ENCODE data around the gene TADA2A.
"Not testable (repeated sequence)": the region's sequence is repeated elsewhere in the genome, so short reads cannot be mapped to it uniquely, and the experiment has no call there.

TADA2A gene

DNA sequence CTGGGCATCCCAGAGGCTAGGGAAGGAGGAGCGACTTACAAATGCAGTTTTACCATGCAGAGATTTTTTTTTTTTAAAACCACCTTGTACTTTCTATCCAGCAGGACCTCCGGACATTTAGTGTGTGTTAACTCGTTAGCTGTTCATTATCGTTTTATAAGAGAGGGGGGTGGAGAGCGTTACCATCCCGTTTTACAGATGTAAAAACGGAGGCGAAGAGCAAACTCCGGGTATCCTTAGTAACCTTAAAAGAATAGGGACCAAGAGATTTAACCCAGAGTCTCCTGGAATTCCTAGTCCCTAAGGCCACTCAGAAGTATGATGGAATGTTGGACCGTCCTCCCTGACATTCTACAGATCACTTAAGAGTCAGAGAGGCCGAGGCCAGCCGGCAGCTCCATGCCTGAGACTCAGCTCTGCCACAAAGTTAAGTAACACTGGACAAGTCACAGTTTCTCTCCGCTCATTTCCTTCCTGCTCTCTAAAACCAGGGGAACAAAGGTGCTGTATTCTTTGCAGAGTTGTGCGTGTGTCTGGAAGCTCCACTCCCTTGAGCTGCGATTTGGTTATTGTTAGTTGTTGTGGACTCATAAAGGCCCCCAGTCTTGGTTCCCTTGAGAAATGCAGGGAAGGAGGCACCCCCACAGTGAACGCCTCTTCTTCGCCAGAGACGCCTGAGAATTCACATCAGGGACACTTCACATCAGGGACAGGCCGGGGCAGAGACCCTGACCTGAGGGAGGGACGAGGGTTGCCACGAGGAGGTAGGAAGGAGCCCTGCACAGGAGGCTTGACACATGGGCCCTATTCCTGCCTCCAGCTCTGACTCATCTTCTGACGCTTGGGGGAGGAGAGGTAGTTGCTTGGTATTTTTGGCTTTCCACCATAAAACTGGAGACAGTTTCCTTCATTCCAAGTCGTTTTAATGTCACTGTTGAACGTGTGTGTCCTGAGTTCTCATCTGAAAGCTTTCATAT is 84.2 kb downstream of the TADA2A start:
- no peak for DNase-seq (ENCODE audit: low read depth in 2 of 2)

- DNase-seq (ENCODE audit: low read depth in 2 of 2), result no peak
These were observed 85.5 kb downstream of the TADA2A start for GRCh38 chr17:37492167-37492566.

DNA sequence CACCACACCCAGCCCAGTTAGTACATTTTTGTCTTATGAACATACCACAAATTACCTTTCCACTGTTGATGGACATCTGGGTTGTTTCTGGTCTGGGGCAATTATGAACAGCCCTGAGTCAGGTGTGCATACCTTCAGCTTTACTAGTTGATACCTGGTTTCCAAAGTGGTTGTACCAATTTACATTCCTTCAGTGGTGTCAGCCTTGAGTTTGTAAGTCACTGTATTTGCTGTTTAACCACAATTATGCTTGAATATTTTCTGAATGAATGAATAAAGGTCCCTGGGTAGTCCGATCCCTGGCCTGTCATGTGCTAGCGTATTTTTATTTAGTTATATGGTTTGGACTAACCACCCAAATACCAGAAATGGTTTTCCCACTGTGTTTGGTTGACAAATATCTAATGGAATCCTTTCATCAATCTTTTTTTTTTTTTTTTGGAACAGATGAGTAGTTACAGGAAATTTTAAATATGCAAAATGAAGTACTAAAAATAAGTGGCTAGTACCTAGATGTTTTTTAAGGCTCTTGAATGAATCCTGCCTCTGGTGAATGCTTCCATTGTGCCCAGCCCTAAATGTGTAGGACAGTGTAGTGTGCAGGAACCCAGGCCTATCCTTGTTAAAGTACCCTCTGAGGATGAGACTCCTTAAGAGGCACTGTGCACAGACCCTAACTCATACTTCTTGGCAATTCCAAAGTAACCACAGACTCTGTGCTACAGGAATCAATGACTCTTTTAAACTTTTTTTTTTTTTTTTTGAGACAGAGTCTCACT is 86.8 kb downstream of the TADA2A start:
- DNase-seq (ENCODE audit: low read depth in 2 of 2), result no peak

DNA sequence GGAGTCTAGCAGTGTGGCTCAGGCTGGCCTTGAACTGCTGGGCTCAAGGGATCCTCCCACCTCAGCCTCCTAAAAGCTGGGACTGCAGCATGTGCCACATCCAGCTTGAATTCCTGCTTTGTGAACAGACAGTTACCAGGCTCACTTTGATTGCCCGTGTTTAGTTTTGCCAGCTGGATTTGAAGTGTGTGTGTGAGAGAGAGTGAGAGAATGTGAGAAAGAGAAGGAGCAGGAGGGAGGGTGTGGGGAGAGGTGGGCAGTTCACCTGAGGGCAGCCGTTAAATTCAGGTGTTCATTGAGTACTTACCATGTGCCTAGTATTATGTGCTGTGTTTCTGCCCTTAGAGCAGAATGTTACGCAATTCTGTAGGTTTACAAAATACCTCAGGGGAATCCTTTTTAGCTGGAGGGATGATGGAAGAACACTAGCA is 87.7 kb downstream of the TADA2A start:
- DNase-seq (ENCODE audit: low read depth in 2 of 2), result no peak

- DNase-seq (ENCODE audit: low read depth in 2 of 2), result no peak
These were observed 88.3 kb downstream of the TADA2A start for GRCh38 chr17:37494971-37495370.

DNA sequence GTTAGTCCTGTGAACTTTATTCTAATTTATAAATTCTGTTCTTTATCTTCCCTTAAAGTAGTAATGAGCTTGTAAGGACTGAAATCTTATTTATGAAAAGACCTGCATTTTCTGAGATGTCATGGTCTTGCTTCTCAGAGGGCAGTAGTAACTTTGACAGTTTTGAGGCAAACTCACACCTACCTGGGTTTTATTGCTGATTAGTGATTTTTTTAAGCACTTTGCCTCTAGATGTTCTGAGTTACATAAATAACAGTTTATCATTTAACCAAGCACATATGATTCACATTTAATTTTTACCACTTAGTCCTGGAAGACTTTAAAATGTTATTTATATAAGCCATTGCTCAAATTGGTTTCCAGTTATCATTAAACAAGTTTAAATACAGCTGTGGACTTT is 93.7 kb downstream of the TADA2A start:
- DNase-seq (ENCODE audit: low read depth in 2 of 2), result no peak

GRCh38 chr17:37502009-37502936 is 95.6 kb downstream of the TADA2A start:
- no peak for DNase-seq (ENCODE audit: low read depth in 2 of 2)

GRCh38 chr17:37503148-37503547 is 96.5 kb downstream of the TADA2A start:
- no peak for DNase-seq (ENCODE audit: low read depth in 2 of 2)

- no peak for DNase-seq (ENCODE audit: low read depth in 2 of 2)
These were observed 98.6 kb downstream of the TADA2A start for GRCh38 chr17:37505333-37505732.

- no peak for DNase-seq (ENCODE audit: low read depth in 2 of 2)
These were observed 100.0 kb downstream of the TADA2A start for GRCh38 chr17:37506678-37507077.

GRCh38 chr17:37507111-37507510 is 100.4 kb downstream of the TADA2A start:
- DNase-seq (ENCODE audit: low read depth in 2 of 2), result no peak

- no peak for DNase-seq (ENCODE audit: low read depth in 2 of 2)
These were observed 103.4 kb downstream of the TADA2A start for GRCh38 chr17:37510056-37510455.

- not testable (repeated sequence) for DNase-seq (ENCODE audit: low read depth in 2 of 2)
These were observed 105.0 kb downstream of the TADA2A start for GRCh38 chr17:37511642-37512041.

DNA sequence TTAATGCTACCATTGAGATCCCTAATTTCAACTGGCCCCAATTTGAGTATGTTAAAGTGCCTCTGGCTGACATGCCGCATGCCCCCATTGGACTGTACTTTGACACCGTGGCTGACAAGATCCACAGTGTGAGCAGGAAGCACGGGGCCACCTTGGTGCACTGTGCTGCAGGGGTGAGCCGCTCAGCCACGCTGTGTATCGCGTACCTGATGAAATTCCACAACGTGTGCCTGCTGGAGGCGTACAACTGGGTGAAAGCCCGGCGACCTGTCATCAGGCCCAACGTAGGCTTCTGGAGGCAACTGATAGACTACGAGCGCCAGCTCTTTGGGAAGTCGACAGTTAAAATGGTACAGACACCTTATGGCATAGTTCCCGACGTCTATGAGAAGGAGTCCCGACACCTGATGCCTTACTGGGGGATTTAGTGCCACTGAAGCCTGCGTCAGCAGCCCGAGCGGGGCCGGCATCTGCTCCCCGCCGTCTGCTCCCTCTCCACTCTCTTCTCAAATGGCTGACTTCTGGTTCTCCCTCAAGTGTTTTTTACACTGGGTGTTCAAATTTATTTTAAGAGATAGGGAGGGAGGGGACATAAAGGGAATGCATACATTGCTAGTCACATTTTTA is 105.9 kb downstream of the TADA2A start:
- DNase-seq (ENCODE audit: low read depth in 2 of 2), result no peak

DNA sequence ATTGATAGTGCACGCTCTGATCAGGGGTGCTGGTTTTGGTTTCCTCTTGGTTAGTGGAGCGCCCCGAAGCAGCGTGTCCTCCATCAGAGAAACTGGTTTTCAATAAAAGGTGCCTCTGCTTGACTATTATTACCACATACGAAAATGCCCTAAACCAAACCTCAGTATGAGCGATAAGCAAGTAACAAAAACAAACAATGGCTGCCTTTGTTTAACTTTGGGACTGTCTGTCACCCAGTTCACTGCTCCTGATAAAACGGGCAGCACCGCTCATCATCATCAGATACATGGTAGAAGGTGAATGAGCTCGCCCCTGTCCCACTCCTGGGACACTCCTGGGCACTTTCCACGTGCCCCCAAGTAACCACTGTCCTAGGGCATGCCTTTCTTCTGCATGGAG is 107.0 kb downstream of the TADA2A start:
- no peak for DNase-seq (ENCODE audit: low read depth in 2 of 2)

- DNase-seq (ENCODE audit: low read depth in 2 of 2), result no peak
These were observed 109.5 kb downstream of the TADA2A start for GRCh38 chr17:37516127-37516571.

DNA sequence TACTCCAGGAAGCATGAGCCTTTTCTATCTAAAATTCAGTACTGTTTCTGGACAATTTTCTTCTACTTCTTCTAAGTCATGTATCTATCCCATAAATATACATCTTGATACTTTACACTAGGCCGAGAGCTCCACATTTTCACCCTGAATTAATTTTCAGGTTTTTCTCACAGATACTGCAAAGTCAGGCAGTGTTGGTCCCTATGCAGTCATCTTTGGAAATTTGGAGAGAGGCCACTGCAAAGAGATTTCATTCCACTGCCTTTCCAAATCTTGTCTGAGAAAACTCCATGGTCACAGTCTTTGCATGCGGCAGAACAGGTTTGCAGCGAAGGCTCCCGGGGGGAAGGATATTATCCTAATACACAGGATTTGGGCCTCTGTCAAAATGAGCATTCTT is 111.2 kb downstream of the TADA2A start:
- DNase-seq (ENCODE audit: low read depth in 2 of 2), result no peak

GRCh38 chr17:37518826-37519225 is 112.1 kb downstream of the TADA2A start:
- no peak for DNase-seq (ENCODE audit: low read depth in 2 of 2)

DNA sequence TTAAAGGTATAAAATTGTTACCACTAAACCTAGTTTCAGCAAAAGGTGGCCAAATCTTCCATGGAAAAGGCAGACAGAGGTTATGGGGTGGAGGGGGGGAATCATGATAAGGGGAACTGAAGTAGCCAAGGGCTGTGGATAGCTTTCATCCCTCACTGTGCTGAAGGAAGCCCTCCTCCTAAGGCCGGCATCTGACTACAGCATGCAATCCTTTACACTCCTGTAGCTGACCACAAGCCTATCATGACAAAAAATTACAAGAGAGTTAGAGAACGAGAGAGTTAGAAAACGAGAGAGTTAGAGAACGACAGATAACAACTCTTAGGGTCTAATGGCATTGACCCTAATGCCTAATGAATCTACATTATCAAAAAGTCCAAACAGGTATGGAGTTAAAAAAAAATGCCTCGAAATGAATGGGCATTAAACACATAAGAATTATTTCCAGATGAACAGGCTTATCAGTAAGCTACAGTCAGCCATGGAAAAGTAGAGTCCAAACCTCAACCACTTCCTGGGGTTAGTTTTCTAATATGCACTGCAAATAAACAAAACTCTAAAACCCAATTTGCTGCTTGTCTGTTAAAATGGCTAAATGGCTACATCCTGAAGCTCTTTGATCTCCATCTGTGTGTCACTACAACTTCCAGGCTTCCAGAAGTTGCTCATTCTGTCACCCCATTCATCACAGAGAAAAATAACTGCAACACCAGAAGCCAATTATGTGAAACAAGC is 112.7 kb downstream of the TADA2A start:
- DNase-seq (ENCODE audit: low read depth in 2 of 2), result no peak

- no peak for DNase-seq (ENCODE audit: low read depth in 2 of 2)
These were observed 113.5 kb downstream of the TADA2A start for GRCh38 chr17:37520174-37520573.
